ENCODE measurements around the gene ZNF18.

ZNF18 gene, protein sequence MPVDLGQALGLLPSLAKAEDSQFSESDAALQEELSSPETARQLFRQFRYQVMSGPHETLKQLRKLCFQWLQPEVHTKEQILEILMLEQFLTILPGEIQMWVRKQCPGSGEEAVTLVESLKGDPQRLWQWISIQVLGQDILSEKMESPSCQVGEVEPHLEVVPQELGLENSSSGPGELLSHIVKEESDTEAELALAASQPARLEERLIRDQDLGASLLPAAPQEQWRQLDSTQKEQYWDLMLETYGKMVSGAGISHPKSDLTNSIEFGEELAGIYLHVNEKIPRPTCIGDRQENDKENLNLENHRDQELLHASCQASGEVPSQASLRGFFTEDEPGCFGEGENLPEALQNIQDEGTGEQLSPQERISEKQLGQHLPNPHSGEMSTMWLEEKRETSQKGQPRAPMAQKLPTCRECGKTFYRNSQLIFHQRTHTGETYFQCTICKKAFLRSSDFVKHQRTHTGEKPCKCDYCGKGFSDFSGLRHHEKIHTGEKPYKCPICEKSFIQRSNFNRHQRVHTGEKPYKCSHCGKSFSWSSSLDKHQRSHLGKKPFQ

DNA sequence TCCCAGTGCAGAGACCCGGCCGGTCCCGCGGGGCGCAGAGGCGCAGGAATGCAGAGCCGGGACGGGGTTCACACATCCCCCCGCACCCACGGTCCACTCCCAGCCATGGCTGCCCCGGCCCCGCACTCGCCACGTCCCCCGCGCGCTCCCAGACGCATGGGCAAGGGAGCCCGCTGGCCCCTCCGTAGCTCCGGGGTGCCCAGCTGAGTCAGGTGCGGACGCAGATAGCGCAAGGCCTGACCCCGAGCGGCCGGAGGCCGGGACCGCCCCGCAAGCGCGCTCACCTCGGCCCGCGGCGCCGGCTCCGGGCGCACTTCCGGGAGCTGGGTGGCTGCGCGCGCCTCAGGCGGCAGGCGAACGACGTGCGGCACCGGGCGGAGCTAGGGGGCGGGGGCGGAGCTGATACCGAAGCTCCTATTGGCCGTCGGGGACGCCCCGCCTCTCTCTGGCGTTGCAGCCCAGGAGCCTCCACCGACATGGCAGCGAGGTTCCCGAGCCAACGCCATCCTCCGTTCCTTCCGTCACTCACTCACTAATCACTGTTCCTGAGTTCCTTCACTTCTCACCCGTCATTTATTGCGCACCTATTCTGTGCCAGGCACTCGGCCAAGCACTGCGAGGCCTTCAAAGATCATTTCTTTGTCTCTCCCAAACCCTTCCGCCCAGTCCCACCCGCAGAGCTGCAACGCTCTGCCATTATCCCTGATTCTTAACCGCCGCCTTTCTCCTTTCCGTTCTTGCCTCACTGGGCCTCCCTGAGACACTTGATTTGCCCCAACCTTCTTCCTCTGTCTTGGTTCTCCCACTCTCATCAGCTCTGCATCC, at the start of gene ZNF18:
TSS of gene ZNF18 (minus strand) at position 329 of the 825 bp plus-strand sequence. CDS start 4,646 bp downstream, outside the sequence.
- TF ChIP-seq ZFX (IDR thresholded peaks at IDR 0.05; ENCODE audit: borderline replicate concordance) = no peak
- TF ChIP-seq, protein P1, sequence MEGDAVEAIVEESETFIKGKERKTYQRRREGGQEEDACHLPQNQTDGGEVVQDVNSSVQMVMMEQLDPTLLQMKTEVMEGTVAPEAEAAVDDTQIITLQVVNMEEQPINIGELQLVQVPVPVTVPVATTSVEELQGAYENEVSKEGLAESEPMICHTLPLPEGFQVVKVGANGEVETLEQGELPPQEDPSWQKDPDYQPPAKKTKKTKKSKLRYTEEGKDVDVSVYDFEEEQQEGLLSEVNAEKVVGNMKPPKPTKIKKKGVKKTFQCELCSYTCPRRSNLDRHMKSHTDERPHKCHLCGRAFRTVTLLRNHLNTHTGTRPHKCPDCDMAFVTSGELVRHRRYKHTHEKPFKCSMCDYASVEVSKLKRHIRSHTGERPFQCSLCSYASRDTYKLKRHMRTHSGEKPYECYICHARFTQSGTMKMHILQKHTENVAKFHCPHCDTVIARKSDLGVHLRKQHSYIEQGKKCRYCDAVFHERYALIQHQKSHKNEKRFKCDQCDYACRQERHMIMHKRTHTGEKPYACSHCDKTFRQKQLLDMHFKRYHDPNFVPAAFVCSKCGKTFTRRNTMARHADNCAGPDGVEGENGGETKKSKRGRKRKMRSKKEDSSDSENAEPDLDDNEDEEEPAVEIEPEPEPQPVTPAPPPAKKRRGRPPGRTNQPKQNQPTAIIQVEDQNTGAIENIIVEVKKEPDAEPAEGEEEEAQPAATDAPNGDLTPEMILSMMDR (IDR thresholded peaks at IDR 0.05) = no peak

GRCh38 chr17:12046786-12047185, 49.5 kb upstream of the ZNF18 start:
- TF ChIP-seq, protein P1 (IDR thresholded peaks at IDR 0.05) = no peak
- no peak for TF ChIP-seq ZFX (IDR thresholded peaks at IDR 0.05; ENCODE audit: borderline replicate concordance)
- no peak overlapping the region for H3K27ac ChIP-seq

More for the DNA sequence above, at the start of gene ZNF18:
- peak within 1 kb of the TSS; percentile 78 for H3K27ac ChIP-seq

- no peak overlapping the region for H3K27ac ChIP-seq
- no peak for TF ChIP-seq ZFX (IDR thresholded peaks at IDR 0.05; ENCODE audit: borderline replicate concordance)
- TF ChIP-seq, protein P1 (IDR thresholded peaks at IDR 0.05) = no peak
Observed at GRCh38 chr17:12043702-12044101, 46.4 kb upstream of the ZNF18 start.

GRCh38 chr17:12041312-12041711, 44.0 kb upstream of the ZNF18 start:
- no peak for TF ChIP-seq ZFX (IDR thresholded peaks at IDR 0.05; ENCODE audit: borderline replicate concordance)
- TF ChIP-seq, protein P1 (IDR thresholded peaks at IDR 0.05) = no peak
- no peak overlapping the region for H3K27ac ChIP-seq

DNA sequence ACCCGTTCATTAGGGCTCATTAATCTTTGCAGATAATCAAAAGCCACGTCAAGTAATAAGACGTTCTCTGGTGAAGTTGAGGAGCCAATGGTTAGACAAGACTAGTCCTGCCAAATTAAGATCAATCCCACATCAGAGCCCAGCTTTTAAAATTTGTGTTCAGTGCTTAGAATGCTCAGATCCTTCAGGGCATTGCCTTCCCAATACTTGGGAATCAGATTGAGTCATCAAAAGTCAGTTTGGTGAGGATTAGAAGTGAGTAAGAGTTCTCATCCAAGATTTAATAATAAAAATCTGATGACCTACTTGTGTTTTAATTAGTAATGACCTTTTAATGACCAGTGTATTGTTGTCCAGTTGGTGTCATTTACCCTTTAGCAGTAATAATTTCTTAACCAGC, 43.2 kb upstream of the ZNF18 start:
- H3K27ac ChIP-seq = no peak overlapping the region
- TF ChIP-seq ZFX (IDR thresholded peaks at IDR 0.05; ENCODE audit: borderline replicate concordance) = no peak
- TF ChIP-seq, protein P1 (IDR thresholded peaks at IDR 0.05) = no peak

DNA sequence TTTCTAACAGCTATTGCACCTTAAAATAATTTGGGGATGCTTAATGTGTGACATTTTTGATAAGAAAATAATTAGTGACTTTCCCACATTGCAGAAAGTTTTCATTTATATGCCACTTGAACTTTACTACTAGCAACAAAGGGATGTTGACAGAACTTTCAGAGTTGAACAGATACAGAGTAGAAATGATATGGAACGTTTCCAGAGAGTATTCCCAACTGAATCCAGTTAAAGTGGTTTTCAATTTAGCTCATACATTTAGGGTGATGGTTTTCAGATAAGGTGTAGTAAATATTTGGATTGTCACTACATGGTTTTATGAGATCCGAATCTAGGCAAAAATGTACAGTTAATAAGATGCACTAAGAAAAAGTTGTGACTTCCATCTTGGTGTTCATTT, 40.7 kb upstream of the ZNF18 start:
- TF ChIP-seq, protein P1 (IDR thresholded peaks at IDR 0.05) = no peak

More for the DNA sequence above, 40.7 kb upstream of the ZNF18 start:
- no peak overlapping the region for H3K27ac ChIP-seq

Measured in 22Rv1 (cell line).